RCC 7860 (cell line): ENCODE measurements around the gene SP2.

ENCODE experiments used
- DNase-seq: peaks from one replicate; pipeline ENCODE4 v3.0.0-alpha.2; 2015; ENCODE audit warnings: low spot score
- FAIRE-seq: peaks from 2 replicates; lab custom pipeline; 2012; peaks lifted over from hg19 to GRCh38; lab: Jason Lieb, UNC

SP2 gene

DNA sequence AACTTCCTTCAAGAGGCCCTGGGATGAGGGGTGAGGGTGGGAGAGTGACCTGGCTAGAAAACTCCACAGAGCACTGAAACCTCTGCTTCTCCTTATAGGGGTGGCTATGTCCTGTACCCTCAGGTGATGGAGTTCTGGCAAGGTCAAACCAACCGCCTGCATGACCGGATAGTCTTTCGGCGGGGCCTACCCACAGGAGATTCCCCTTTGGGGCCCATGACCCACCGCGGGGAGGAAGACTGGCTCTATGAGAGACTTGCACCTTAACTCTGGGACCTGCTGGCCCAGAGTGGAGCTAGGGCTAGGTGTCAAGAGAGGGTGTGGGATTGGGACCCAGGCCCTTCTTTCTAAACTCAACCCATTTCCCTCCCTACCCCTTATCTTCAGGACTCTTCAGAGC is 50.5 kb downstream of the SP2 start:
- no peak for FAIRE-seq
- no peak for DNase-seq

DNA sequence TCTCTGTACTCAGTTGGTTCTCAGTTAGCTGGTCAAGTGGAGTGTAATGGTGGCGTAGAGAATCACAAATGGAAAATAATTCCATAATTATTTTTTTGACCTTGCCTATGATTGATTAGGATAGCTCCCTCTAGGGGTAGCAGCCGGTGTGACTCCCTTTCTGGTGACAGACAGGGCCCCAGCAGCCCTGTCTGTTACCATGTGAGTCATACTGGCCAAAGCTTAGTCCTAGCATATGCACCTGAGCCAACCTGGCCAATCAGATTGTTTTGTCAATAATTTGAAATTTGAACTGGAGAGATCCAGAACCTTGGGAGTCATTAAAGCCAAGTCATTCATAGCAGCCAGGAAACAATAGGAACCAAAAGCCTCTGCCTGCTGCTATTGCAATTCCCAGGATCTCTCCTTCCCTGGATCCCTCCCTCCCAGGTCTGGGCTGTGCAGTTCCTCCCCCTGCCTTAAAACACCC is 50.9 kb downstream of the SP2 start:
- DNase-seq (peak; percentile 82), FAIRE-seq (peak; percentile 83)

DNA sequence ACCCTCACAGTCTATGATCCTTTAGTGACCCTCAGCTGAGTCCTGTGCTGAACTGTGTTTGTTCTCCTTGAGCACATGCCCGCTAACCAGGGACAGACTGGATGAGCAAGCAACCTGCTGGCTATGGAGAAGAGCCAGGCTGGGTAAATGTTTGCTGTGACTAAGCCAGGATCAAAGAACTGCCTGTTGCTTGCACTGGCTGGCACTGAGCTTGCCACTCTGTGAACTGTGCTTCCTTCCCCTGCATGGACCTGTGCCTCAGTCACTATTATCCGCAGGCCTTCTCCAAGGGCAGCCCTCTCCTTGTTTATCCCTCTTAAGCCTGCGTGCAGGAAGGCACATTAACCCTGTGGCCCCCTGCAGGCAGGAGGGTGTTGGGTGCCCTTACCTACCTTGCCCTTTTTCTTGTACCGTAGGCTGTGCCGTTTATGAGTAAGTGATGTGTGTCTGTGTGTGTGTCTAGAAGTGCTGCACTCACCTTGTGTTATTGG is 52.7 kb downstream of the SP2 start:
- DNase-seq, result peak; percentile 70
- no peak for FAIRE-seq

DNA sequence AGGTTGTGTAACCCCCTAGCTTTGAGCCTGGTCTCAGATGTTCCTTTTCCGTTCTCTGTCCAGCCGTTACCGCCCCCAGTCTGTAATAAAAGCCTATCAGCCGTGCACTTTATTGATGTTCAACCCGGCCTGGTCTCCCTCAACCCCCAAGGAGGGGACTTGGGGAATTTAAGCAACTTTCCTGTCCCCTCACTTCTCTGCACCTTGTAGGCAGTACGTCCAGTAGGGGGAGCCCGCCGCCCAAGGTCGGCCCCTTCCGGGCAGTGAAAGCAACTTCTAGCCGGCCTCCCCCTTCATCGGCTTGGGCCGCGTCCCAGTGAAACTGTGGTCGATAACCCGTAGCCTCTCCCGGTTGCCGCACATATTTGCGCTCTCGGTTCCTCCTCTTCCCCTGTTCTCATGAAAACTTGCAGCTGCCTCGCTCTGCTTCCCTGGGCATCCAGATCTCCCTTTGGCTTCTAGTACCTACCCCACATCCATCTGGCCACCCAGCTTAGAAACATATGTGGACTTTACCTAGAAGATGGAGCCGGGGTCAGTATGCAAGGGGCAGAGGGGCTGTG is 53.2 kb downstream of the SP2 start:
- DNase-seq, result peak; percentile 55
- no peak for FAIRE-seq

DNA sequence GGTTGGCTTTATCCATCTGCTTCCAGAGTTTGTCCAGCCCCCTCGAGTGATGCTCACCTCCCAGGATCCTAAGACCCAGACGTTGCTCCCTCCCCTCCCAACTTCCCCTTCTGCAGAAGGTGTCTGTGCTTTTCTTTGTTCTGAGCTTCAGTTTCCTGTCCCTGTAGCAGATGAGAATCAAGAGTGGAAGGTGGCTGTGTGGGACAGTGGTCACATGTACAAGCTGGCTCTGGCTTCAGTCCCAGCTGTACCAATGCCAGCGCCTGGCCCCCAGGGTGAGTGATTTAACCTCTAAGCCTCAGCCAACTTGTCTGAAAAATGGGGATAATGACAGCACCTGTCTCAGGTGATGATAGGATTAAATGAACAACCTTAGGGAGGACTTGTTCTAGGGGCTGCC is 53.9 kb downstream of the SP2 start:
- FAIRE-seq (no peak), DNase-seq (no peak)

DNA sequence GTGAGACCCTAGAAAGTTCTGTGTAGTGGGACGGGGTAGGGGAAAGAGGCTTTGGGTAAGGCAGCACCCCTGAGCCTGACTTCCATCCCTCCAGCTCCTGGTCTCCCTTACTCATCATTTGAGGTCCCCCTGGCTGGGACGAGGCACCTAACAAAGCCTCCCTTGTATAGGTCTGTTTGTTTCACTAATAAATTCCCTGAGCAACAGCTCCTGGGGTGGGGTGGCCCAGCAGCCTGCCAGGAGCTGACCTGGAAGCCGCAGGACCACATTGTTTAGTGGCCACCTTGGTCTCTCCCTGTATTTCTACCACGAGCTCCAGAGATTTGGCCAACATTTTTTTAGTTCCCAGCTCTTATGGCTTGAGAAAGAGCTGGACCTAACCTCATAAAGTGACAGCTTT is 54.4 kb downstream of the SP2 start:
- FAIRE-seq (no peak), DNase-seq (no peak)

DNA sequence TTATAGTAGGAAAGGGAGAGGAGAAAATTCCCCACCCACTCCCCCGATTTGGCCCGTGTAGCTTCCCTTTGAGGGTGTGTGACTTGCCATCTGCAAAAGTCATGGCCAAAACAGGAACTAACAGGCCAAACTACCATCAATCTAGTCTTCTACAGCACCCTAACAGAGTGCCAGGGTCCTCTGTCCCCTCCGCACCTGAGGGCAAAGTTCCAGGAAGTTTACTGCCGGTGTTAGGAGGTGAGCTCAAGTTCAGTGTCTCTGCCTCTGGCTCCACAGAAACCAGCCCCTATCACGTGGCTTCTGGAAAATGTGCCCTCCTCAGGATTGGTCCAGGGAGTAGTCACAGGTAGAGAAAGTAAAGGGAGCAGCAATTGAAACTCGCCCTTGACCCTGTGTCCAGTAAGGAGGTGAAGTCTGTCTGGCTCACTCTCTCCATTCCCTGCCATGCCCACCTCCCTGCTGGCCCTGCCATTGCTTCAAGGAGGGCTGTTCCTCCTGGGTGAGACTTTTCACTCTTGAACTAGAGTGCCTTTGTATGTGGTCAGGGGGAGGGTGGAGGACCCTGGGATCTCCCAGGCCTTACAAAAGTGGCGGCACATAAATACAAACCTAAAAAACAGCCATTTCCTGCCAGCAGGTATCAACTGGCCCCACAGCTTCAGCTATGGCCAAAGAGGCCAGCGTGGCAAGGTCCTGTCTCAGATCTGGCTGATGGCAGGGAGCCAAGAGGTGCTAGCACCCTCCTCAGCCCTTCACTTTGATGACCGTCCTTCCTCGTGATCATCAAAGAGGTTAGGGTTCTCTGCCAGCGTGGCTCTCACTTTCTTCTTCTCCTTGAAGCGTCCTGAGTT is 56.4 kb downstream of the SP2 start:
- no peak for DNase-seq

DNA sequence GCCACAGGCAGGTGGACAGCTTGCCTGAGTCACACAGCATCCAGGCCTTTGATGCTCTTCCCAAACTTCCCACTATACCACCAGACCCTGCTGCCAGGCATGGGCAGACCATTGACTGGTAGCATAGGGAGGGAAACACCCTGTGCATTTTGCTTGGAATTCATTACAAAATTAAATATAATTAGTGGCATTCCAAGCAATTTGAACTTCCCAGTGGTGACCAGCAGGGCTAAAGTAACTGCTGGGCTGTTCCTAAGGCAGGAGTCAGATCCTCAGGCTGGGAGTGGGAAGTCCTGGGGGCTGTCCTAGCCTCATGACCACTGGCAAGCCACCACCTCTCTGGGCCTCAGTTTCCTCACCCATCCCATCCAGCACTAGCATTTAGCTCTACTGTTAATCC is 57.9 kb downstream of the SP2 start:
- DNase-seq (no peak), FAIRE-seq (no peak)

More for the DNA sequence above, 56.4 kb downstream of the SP2 start:
- no peak for FAIRE-seq

DNA sequence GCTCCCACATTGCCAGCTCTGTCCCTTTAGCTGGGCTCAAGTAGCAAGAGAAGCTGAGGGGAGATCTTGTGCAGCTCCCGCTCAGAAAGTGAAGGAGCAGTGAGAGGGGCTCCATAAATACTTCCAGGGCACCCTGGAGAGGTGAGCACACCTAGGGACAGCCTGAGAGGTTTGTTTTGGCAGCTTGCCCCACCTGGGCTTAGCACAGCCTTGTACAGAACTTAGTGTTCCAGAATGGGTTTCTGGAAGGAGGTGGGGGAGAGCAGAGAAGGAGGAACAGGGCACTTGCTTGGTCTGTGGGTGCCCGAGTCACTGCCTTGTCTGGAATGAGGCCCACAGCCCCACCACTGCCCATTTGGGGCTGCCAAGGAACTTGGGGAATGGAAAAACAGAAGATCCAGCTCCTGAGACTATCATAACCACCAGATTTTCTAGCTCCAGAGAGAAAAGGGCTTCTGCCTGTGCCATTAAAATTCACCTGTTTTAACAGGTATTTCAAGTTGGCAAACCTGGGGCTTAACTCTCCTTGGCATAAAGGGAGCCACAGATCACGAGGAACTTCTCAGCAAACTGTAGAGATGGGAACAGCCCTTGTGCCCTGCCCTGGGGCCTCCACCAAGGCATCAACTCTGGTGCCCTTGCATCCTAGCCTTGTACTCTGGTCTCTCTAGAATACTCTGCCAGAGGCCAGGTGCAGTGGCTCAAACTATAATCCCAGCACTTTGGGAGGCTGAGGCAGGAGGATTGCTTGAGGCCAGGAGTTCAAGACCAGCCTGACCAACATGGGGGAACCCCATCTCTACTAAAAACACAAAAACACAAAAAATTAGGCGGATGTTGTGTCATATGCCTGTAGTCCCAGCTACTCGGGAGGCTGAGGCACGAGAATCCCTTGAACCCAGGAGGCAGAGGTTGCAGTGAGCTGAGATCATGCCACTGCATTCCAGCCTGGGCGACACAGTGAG is 59.7 kb downstream of the SP2 start:
- no peak for FAIRE-seq
- DNase-seq, result no peak

DNA sequence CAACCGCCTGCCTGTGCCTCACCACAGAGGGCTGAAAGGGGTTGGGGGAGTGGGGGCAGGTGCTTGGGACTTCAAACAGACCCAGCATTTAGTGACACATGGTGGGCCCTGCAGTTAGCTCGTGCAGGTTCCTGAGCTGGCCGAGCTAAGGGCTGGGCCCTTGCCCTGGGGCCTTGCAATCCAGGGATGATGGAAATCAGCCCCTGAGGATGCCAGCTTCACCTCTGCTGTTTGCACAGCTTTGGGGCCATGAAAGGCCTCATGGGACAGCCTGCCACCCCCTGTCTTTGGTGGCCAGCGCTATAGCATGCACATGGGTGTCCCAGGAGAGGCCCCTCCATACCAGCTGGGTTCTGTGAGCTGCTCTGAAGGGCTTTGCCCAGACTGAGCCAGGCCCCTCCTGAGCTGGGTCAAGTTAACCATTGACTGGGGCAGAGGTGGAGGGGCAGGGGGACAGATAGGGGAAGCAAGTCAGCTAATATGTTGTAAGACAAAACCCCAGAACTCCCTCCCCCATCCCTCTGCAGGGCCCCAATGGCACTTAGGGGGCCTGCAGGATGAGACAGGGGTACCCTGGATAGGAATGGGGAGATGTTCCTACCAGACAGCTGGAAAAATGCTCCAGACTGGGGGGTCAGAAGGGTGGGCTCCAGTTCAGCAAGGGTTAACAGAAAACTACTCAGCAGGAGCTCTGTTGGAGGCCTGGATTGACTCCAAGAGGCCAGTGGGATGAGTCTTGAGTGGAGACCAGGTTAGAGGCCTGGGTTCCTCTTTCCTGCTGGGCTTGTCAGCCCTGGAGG is 61.0 kb downstream of the SP2 start:
- FAIRE-seq (no peak), DNase-seq (no peak)

DNA sequence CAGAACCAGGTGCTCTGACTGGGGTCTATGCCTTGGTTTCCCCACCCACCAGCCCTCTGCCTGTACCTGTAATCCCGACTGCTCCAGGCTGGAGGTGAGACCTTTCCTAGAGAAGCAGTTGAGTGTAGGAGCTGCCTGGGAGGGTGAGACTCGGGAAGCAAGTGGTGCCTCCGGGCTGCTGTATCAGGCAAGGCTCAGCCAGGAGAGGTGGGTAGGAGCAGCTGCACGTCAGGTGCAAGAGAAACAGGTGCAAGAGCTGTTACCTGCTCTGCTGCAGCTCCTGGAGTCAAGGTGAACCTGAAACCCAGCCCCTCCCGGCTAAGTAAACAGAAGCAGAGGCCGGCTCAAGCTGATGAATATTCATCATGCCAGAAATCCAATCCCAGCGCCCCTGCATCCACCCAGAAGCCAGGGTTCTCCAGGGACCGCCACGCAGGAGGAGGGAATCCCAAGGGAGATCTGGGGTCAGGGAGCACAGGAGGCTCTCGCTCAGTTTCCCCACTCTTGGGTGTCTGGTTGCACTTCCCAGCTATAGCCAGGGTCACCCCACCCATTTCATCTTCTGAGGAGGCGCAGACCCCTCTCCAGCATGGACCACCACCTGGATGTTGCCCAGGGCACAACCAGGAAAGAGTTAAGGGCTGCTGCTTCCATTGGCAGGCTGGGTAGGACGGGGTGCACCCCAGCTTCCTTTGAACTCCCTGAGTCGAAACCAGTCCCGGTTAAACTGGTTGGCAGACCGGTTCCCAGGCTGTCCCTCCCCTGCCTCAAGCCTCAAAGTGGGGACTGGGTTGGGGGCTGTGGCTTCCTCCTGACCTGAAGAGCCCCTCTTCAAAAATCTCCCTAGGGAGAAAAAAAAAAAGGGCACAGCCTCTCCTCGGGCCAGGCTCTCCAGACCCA is 61.8 kb downstream of the SP2 start, which contains the start of gene PRR15L:
Gene PRR15L, minus strand, starts transcription at position 293 of the 900 bp plus-strand sequence. CDS start 4,649 bp downstream, outside the sequence.
- no peak for DNase-seq
- FAIRE-seq, result no peak

DNA sequence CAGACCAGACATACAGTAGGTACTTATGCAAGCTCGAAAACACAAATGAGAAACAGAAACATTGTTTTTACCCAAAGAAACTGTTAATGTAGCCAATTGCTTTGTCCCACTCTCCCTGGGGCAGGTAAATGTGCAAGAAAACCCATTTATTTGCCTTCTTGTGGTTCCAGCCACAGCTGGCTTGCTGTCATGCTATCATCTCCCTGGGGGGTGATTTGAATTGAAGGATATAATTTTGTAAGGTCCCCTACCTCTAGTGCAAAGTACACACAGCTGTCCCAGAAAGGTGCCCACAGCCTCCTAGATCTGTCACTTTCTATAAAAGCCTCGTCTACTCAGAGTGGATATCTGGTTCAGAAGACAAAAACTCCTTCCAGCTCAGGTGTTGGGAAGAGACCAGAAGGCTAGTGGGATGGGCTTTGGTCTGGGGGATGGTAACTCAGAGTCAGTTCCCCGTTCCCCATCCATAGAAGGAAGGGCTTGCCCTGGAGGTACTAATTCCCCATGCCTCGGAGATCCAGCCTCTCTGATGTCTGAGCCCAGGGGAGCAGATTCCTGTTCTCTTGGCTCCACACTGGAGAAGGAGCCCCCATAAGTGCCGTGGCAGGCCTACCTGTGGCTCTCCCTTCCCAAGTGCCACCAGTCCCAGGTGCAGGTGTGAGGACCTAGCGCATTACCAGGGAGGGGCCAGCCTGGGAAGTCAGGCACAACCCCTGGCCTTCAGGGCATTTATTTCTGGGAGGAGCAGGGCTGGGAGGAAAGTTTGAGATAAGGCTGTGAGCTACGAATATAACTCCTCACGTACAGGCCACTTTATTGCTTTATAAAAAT is 64.0 kb downstream of the SP2 start:
- FAIRE-seq, result no peak

DNA sequence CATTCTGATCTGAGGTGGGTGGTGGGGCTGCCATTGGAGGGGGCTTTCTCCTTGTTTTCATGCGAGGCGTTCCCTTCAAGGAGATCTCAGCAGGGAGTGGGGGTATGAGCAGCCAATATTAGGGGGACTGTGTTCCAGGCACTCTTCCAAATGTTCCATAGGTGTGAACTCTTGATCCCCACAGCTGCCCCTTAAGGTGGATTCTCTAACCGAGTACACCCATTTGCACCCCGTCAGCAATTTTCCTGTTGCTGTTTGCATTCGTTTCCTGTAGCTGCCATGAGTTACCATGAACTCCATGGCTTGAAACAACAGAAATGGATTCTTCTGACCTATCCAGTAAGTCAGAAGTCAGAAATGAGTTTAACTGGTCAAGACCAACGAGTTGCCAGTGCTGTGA is 65.4 kb downstream of the SP2 start:
- no peak for FAIRE-seq
- DNase-seq, result no peak

More for the DNA sequence above, 64.0 kb downstream of the SP2 start:
- DNase-seq, result no peak

DNA sequence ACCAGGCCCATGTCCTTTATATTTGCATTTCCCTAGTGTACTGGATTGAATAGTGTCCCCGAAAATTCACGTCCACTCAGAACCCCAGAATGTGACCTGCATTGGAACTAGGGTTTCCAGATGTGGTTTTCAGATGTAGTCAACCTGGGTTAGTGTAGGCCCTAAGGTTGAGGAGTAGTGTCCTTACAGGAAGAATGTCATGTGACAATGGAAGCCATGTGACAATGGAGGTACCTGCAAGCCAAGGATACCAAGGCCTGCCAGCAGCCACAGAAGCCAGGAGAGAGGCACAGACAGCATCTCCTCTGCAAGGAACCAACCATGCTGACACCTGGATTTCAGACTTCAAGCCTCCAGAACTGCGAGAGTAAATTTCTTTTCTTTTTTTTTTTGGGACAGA is 66.9 kb downstream of the SP2 start:
- FAIRE-seq (no peak), DNase-seq (no peak)

DNA sequence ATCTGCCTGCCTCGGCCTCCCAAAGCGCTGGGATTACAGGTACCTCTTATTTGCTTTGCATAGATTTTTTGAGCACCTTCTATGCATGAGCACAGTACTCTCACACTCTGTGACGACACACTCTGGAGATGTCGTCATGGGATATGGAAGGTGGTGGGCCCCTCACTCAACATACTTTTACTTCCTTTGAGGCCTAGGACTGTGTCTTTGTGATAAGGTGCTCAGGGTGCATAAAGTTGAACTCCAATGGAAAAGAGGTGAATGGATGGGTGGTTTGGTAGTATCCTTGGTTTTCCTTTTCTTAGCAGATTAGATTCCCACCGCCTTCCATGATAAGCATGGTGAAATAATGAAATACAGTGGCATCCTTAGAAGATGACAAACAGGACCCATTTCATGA is 68.8 kb downstream of the SP2 start:
- no peak for DNase-seq
- FAIRE-seq, result no peak

DNA sequence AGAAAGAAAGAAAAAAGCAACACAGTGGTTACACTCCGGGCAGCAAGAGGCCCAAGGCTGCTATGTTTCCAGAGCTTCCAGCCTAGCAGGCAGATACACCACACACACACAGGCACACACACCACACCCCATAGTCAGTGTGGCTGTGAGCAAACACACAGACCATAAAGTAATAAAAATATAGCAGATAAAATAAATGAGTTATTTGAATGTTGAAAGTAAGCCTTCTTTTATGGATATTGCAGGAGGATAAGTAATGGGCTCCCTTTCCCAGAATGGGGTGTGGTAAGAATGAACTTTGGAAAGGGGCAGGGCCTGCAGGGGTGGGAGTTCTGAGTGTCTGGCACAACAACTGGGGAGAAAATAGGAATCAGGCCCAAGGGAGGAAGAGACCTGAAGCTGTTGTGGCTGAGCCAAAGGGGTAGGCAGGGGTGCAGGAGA is 70.1 kb downstream of the SP2 start:
- DNase-seq (no peak), FAIRE-seq (no peak)

DNA sequence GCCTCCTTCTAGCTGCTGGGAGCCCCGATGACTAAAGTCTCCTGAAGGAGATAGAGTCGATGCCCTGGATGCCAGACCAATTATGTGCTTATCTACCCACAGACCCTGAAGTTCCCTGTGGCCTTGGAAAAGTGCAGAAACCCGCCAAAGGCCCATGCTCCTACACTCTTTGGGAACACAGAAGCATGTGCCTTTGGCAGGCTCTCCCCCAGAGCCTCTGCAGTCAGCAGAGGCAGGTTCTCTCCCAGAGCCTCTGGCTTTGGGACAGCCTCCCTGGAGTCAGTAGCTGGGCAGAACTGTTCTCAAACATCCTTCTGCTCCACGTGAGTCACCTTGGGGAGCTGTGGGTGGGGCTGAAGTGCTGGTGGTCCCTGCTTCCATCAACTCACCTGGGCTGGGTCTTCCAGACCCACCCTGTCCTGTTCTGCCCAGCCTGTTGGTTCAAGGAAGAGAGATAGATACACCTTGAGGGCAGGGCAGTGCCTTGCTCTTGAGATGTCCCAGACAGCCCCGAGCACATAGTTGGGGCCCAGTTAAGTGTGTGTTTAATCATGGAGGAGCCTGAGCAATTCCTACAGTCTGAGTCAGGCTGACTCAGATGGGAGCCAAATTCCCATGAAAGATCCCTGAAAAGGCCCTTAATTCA is 71.7 kb downstream of the SP2 start:
- DNase-seq (peak; percentile 63), FAIRE-seq (no peak)

DNA sequence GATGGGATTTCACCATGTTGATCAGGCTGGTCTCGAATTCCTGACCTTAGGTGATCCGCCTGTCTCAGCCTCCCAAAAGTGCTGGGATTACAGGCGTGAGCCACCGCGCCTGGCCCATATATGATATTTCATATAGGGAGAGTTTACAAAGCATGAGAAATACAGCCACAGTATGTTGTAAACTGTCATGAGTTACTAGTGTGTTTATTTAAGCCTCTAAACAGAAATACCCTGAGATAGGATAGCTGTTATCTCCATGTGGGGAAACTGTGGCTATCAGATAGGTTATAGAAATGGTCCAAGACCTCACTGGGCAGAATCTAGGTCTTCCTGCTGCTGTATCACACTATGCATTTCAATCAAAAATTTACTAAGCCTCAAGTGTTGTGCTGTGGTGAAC is 72.8 kb downstream of the SP2 start:
- FAIRE-seq (no peak), DNase-seq (no peak)
